NCI-H1417 (cell line): Measurements from ENCODE around the gene CSNK1E.
A peak's percentile ranks its signal among the peaks of the same experiment; 100 is the strongest.

ENCODE experiments used
- DNase-seq, 3 experiments: peaks; one replicate each; lab custom pipeline; 2025; lab: John Stamatoyannopoulos, UW

Gene CSNK1E

DNA sequence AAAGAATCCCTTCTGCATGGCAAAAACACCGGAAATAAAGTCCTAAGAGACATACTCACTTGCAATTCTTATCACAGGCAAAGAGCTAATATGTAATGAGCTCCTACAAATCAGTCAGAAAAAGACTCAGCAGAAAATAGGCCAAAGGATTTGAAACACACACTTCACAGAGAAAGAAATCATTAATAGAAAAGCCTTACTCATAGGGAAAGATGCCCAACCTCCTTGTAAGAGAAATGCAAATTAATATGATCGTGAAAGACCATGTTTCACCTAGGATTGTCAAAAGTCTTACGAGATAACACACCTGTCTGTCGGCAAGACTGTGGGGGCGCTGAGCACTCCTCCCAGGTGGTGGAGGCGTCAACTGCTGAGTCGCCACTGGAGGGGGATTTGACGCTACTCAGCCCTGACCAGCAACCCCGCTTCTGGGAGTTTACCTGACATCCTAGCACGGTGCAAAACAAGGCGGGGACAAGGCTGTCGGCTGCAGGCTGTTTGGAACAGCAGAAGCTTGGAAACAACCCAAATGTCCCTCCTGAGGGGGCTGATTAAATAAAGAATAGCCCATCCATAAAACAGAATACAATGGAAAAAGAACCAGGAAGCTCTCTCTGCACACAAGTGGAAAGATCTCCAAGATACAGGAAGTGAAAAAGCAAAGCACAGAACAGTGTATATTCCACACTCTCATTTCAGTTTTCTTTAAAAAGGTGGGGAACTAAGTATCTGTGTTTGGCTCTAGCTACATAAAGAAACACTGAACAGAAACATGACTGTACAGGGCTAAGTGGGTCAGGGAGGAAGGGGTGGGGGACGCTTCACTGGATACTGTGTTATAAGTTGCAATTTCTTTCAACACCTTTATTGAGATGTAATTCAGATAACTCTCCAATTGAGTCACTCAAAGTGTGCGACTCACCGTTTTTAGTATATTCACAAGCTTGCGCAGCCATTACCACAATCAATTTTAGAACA, 11.5 kb downstream of the CSNK1E start:
- DNase-seq: peak in 2 of 3 experiments; percentile 15 to 42

DNA sequence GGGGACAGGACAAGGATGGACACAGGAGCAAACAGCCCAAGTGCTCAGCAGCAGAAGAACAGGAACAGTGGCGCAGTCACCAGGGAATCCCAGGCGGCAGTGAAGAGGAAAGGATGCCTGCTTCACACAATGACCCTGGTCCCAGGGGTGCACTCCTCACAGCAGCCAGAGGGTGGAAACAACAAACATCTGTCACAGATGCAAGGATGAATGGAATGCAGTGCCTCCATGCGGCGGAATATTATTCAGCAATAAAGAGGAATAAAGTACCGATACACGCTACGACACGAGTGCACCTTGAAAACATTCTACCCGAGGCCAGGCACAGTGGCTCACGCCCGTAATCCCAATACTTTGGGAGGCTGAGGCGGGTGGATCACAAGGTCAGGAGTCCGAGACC, 12.7 kb downstream of the CSNK1E start:
- no peak for DNase-seq

DNA sequence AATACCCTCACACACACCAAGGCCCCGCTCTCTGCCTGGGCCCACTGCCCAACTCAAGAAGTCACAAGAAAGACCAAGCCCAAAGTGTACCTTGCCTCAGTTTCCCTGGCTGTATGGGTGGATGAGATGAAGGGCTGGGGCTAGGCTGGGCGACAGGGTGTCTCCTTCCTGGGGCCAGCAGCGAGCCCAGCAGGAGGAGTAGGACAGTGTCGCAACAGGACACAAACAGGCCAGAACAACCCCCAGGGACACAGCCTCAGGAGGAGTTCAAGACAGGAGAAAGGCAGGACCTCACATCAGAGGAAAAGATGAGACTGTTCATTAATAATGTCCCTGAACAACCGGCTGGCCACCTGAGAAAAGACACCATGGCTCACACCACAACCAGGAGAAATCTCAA, 13.3 kb downstream of the CSNK1E start:
- no peak for DNase-seq

DNA sequence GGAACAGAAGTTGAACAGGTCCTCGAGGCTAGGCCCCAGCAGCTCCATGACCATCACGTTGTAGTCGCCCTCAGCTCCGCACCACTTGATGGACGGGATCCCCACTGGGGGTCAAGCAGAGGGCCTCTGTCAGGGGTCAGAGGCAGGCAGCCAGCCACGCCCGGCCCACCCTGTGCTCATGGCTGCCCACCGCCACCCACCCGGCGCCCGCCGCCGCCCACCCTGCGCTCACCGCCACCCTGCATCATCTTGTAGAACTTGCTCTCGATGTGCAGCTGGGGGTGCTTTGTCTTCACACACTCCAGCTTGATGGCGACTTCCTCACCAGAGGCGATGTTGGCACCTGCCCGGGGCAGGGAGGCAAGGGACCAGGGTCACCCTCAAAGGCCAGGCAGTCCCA, 14.3 kb downstream of the CSNK1E start:
- no peak for DNase-seq

DNA sequence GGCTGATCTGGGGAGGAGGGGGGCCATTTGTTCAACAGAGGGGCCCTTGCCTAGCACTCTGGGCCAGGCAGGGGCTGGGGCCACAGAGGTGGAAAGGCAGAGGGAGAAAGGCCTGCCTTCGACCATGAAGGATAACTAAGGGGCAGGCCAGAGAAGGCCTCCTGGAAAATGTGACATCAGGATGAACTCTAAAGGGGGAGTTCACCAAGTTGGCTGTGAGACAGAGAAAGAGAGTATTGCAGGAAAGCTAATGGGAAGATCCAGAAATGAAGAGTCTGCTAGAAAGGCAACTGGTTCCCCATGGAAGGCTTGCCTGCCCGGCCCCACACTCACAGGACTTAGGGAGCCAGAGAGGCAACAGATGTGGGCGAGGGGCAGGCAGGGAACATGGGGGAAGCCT, 16.3 kb downstream of the CSNK1E start:
- no peak for DNase-seq

DNA sequence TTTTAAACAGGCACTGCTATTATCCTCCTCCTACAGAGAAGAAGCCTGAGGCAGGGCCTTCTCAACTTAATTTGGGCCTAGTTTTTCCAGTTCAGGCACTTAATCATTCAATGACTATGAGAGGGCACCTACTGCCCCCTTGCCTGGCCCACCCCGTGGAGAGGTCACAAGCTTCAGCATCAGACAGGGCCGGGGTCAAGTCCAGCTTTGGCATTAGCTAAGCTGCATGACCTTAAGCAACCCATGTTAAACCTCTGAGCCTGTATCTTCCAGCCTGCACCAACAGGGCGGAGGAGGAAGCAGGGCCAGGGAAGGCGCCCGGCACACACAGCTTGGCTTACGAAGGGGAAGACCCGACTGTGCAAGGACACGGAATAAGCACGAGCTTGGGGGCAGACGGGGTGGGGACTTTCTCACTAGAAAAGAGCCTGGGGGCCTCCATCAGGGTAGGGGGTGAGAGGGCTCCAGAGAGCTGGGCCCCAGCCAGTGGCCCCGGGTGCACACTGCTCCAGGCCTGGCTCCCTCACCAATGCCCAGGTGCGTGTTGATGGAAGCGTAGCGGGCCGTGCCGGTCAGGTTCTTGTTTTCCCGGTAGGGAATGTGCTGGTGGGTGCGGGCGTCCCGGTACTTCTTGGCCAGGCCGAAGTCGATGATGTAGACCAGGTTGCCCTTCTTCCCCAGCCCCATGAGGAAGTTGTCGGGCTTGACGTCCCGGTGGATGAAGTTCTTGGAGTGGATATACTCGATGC, 16.9 kb downstream of the CSNK1E start:
- no peak for DNase-seq

DNA sequence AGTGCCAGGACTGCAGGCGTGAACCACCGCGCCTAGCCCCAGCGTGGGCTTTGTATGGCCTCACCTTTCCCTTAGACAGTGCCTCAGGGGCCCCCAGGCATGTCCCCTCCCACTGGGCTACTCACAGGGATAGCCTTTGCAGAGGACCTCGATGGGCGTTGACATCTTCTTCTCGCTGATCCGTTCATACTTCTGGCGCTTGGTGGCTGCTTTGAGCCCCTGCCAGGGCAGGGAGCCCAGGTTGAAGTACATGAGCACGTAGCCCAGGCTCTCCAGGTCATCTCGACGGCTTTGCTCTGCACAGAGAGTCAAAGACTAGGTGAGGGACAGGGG, 17.5 kb downstream of the CSNK1E start:
- DNase-seq: no peak

DNA sequence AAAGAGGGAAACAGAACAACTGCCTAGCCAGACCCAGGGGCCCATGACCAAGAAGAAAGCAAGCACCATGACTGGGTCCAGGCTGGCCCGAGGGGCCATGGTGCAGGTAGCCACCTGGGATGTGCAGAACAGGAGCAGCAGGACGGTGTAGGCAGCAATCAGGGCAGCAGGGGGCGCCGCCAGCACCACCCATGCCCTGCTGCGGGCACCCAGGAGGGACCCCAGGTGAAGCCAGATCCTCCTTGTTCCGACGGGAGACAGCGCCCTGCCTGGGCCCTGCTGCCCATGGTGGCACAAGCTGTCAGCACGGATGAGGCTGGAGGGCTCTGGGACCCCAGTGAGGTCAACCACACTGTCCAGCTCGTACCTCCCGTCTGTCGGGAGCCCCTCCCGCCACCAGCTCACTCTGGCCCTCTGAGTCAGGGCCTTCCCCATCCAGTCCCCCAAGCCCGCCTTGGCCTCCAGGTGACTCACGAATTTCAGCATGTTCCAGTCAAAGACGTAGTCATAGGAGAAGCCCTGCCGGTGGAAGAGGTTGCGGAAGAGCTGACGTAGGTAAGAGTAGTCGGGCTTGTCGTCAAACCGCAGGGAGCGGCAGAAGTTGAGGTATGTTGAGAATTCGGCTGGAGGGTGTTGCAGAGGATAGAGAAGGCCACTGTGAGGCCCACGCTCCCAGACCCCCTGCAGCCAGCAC, 18.8 kb downstream of the CSNK1E start:
- DNase-seq: no peak

DNA sequence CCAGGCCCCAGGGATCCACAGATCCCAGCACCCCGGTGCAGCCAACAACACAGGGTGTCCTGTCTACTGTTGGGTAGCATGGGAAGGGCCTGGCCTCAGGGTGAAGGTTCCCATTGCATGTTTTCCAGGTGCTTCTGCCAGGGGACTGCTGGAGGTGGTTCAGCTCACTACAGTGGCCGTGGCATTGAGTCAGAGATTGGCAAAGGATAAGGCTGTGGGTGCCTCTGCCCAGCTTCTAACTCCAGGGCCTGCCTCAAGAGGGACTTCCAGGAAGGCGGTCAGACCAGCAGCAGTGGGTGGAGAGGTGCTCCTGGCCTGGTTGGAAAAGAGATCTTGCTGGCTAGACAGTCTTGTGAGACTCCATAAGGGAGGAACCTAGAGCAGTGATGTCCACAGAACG, 20.9 kb downstream of the CSNK1E start:
- DNase-seq: no peak

DNA sequence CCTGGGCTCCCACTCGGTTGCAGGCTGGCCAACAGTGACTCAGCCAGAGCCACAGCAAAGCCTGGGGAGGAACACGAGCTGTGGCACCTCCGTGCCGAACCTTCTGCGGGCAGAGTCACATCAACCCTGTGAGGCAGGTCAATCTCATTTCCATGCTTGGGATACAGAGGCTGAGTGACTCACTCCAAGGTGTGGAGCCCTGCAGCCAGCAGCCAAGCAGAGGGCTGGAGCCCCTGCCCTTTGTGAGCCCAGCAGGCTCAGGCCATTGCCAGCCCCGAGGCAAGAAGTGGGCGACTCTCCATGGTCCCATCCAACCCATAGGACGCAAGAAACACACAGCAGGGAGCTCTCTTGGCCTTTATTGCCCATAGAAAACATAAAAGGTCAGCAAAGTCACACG, 21.4 kb downstream of the CSNK1E start:
- DNase-seq: no peak

DNA sequence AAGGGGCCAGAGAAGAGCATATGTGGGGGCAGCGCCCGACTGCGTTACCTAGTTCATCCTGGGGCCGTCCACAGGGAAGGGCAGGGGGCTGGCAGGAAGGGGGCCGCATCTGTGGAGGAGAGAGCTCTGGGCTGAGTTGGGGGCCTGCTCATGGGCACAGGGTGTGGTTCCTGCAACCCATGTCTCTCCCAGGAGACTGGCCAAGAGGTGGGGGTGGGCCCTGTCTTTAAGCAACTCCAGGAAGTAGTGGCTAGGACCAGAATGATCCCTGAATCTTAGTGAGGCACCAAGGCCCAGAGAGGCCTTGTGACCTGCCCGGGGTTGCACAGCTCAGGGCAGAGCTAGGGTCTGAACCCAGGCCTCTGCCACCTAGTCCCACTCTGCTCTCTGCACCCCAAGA, 21.9 kb downstream of the CSNK1E start:
- no peak for DNase-seq

DNA sequence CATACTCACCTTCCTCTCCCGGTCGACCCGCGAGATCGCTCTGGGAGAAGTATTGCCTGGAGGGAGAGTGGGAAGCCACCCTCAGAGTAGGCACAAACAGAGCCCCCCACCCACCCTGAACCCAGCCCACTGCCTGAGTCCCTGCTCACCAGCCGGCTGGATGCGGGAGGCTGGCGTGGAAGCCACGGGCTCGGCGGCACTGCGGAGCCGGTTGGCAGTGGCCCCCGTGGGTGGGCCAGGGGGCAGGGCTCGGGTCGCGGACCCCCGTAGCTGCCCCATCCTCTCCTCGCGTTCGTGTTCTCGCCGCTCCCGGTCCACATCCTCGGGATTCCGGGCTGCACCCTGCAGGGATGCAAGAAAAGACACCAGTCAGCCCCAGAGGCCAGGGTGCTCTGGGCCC, 23.0 kb downstream of the CSNK1E start:
- no peak for DNase-seq

DNA sequence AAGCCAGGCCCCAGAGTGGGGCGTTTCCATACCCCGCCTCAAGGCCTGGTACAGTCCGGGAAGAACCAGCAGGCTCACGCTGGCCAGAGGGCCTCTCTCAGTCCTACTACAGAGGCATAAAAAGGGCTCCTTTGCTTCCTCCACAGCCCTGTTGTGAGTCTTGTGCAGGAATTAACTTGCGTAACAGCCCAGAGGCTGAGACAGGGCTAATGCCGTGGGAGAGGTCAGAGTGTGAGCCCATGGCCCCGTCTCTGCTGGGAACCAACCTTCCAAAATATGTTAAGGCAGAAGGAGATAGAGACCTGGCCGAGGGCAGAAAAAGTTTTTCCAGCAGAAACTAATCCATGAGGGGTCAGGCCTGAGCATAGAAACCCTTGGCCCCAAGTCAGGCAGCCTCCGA, 24.5 kb downstream of the CSNK1E start:
- no peak for DNase-seq

DNA sequence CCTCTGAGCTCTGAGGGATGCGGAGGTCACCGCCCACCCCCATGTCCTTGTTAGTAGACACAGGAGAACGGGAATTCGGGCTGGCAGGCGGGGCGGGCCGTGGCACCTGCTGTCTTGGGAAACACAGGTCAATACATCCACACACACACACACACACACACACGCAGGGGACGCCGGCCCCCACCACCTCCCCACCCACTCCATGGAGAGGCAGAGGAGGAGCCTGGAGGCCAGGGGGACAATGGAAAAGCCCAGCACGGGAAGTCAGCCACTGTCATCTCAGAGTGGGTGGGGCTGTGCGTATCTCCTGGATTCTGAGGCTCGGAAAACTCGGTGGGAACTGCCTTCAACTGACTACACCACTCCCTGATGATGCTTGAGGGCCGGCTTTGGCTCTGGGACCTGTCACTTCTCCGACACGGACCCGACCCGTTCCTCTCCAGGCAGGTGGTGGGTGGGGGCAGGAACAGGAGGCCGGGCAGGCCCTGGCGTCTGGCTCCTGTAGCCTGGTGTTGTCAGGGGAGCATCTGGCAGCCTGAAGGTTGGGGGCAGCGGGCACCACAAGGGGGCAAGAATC, 25.9 kb downstream of the CSNK1E start:
- peak in 2 of 3 experiments; percentile 55 to 76 for DNase-seq

DNA sequence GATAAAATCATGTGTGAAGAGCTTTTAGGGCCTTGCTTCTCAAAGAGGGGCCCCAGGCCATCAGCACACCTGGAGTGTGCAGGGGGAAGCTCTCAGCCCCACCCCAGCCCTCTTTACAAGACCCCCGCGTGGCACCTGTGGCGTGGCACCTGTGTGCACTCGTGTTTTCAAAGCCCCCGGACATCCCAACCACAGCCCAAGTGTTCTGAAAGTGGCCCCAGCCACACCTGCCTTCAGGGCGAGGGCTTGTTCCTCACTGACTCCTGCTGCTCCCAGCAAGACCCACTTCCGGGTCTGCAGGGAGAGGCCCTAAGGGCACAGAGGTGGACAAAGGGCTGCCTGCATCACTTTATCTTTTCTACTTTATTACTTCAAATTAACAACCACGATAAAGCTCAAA, 26.9 kb downstream of the CSNK1E start:
- peak in 2 of 3 experiments; percentile 36 to 71 for DNase-seq

DNA sequence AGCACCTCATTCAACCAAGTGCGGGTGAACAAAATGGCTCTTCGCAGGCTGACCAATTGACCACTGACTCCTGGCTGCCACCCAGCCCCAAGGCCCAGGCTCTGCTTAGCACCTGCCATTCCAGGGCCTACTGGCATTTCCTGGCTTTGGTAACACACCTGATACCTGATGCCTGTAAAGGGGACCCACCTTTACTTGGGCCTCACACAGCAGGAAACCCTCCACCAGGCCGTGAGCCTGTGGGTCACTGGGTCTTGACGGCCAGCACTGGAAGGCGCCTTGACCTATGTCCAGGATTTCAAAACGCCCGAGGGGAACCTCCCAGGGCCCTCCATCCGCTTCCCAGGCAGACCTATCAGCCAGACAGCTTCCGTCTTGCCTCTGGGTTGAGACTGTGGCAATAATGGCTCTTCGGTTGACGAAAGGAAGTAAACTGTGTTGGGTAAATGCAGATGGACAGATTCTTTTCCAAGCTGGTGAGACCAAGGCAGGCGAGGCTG, 27.6 kb downstream of the CSNK1E start:
- DNase-seq: no peak

DNA sequence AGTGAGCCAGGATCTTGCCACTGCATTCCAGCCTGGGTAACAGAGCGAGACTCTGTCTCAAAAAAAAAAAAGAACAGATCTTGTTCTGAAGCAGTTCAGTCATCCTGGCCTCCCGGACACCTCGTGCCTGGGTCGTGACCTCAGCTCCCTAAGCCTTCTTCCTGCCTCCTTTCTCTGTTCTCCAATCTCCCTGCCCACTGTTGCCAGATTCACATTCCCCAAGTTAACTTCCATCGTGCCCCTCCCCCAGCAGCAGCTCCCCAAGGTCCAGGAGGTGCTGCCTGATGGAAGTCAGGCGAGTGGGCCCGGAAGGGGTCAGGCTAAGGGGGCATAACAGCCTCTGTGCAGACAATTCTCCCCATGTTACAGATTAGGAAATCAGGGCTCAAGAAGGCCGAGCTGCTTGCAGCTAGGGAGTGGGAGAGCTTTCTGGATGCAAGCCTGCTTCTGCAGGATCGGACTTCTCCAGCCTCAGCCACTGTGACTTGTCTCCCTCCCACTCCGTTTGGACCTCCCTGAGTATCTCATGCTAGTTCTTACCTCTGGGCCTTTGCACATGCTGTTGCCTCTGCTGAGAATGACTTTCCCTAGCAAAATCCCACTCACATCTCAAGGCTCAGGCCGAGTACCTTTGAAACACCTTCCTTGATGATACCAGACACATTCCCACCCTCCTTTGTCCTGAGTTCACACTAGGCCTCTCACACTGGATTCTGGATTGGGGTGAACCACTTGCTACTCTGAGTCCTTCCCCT, 30.1 kb downstream of the CSNK1E start:
- no peak for DNase-seq

DNA sequence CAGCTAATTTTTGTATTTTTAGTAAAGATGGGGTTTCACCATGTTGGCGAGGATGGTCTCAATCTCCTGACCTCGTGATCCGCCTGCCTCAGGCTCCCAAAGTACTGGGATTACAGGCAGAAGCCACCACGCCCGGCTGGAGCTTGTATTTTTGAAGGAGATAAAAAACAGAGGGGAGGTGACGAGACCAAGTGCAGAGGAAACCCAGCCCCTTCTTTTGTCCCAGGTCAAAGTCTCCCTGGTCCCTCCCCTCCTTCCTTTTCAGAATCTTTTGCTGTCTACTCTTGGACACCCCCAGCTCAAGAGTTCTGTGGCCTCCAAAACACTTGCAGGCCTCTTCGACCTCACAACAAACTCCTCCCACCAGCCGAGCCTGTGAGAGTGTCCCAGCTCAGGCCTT, 32.2 kb downstream of the CSNK1E start:
- no peak for DNase-seq

DNA sequence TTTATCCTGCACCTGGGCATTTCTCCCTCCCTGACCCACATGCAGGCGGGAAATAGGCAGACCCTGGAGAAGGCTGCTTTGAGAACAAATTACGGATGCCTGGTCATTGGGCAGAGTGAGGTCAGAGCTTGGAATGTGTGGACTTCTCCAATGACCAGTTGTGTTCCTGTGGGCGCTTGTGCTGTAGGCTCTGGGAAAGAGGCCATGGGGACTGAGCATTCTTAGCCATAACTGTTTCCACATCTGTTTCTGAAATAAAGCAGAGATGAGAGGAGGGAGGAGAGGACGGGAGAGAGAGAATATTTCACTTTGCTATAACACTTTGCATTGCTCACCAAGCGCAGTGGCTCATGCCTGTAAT, 33.2 kb downstream of the CSNK1E start:
- no peak for DNase-seq

DNA sequence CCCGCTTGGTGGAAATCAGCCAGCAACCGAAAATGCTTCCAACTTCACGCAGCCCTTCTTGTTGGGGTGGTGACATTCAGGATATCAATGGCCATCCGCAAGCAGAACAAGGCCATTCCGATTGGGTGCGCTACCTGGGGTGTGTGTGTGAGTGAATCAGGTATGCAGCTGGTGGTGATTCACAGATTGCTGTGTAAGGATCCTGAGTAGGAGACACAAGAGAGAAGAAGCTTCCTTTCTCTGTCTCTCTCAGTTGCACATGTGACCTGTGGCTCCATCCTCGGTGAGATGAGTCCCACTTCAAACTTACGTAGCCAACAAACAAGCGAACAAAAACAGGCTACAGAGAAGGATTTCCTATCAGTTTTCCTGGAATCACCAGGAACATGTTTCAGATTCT, 34.8 kb downstream of the CSNK1E start:
- DNase-seq: no peak

DNA sequence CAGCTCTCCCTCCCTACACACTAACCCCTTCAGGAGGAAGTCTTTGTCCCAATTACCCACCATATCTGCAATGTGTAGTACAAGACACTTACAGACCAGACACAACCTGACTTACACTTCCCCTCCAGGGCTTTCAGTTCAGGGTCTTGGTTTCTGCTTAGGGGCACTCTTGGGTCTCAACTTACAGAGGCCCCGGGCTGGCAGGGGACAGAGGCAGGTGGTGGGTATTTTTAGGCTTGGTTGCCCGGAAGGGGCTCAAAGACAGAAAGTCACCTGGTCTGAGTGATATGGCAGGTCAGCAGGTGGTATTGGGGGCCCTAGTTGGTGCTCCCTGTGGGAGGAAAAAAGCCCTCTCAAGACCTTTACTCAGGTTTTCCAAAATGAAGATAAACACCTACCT, 41.1 kb downstream of the CSNK1E start:
- DNase-seq: no peak
